Endothelial cell of umbilical vein (primary cell): ENCODE measurements around the gene KIRREL1. TPM values are rescaled to one million over a fixed set of nuclear protein-coding genes. Genes with fewer than 3 reads are reported as not detected.

ENCODE experiments used
- BruUV-seq: library from RNA; stranded (reverse); fragments of 400-500 nt; replicated peaks from 2 replicates; lab custom pipeline; 2021; lab: Mats Ljungman, UMichigan
- CTCF ChIA-PET: fragments of 300-600, 350-600 bp; sonication (Branson Sonifier 250); formaldehyde crosslinking; loops from one replicate; lab custom pipeline; 2021; ENCODE audit warnings: antibody characterized with exemption, inconsistent platforms; lab: Charles Lee
- POLR2A ChIA-PET: fragments of 300-600, 350-600 bp; sonication (Branson Sonifier 250); formaldehyde crosslinking; loops from one replicate; lab custom pipeline; 2021; ENCODE audit warnings: antibody characterized with exemption, inconsistent platforms; lab: Charles Lee
- DNase-seq: peaks from one replicate; pipeline ENCODE4 v3.0.0-alpha.2; 2011; ENCODE audit warnings: low read depth, low spot score
- FAIRE-seq: peaks from 2 replicates; lab custom pipeline; 2011; peaks lifted over from hg19 to GRCh38; lab: Jason Lieb, UNC
- H2AFZ ChIP-seq: 2 replicates; pipeline ENCODE4 v1.6.0; 2012; ENCODE audit warnings: low read depth, low read length, control low read depth, inconsistent platforms
- H3K27ac ChIP-seq: 2 replicates; pipeline ENCODE4 v1.5.1; 2011; ENCODE audit warnings: low read depth, mild to moderate bottlenecking, control low read depth, low read length, moderate library complexity; ENCODE audit not compliant: insufficient read depth
- H3K27me3 ChIP-seq, 2 experiments: 2 replicates each; pipeline versions ENCODE4 v1.6.0 to v1.6.1; 2011; ENCODE audit warnings: low read length in 2 of 2, mixed read lengths in 1 of 2; ENCODE audit not compliant: control insufficient read depth in 2 of 2, insufficient read depth in 2 of 2
- H3K36me3 ChIP-seq, 2 experiments: 2 replicates in 1 of 2; 3 replicates in 1 of 2; pipeline ENCODE4 v1.5.1; 2011; ENCODE audit warnings: low read length in 2 of 2, mild to moderate bottlenecking in 1 of 2, moderate library complexity in 1 of 2; ENCODE audit not compliant: control insufficient read depth in 2 of 2, insufficient read depth in 2 of 2; ENCODE audit errors: extremely low read depth in 1 of 2
- H3K4me1 ChIP-seq: 3 replicates; pipeline ENCODE4 v1.5.1; 2011; ENCODE audit warnings: mild to moderate bottlenecking, low read length; ENCODE audit not compliant: control insufficient read depth, insufficient read depth; ENCODE audit errors: extremely low read depth
- H3K4me2 ChIP-seq: 2 replicates; pipeline ENCODE4 v1.6.1; 2011; ENCODE audit warnings: low read length, control low read depth, mixed read lengths; ENCODE audit not compliant: insufficient read depth
- H3K4me3 ChIP-seq, 3 experiments: fragments of 200-600 bp in 1 of 3; sonication (generic), shearing (Covaris generic) in 1 of 3; replicated peaks in 1 of 3; 2 replicates each; pipeline ENCODE4 v1.5.1; 2011 to 2016; ENCODE audit warnings: control low read depth in 3 of 3, low read length in 3 of 3, mild to moderate bottlenecking in 2 of 3, inconsistent platforms in 1 of 3, low read depth in 1 of 3, moderate library complexity in 1 of 3; ENCODE audit not compliant: insufficient read depth in 1 of 3
- H3K79me2 ChIP-seq: 2 replicates; pipeline ENCODE4 v1.6.0; 2012; ENCODE audit warnings: low read length, inconsistent platforms; ENCODE audit not compliant: control insufficient read depth, insufficient read depth
- H3K9ac ChIP-seq: replicated peaks from 2 replicates; pipeline ENCODE3; 2011; ENCODE audit warnings: low read length, control low read depth; ENCODE audit not compliant: insufficient read depth; ENCODE audit errors: extremely low read depth
- H3K9me1 ChIP-seq: replicated peaks from 3 replicates; pipeline ENCODE4 v1.6.0; 2011; ENCODE audit warnings: mild to moderate bottlenecking, low read length; ENCODE audit not compliant: control insufficient read depth, insufficient read depth; ENCODE audit errors: extremely low read depth
- H3K9me3 ChIP-seq: replicated peaks from 2 replicates; pipeline ENCODE4 v1.5.1; 2012; ENCODE audit warnings: low read length, inconsistent platforms; ENCODE audit not compliant: control insufficient read depth, insufficient read depth
- H4K20me1 ChIP-seq: replicated peaks from 2 replicates; pipeline ENCODE3; 2011; ENCODE audit warnings: mild to moderate bottlenecking, low read length; ENCODE audit not compliant: control insufficient read depth, insufficient read depth; ENCODE audit errors: extremely low read depth
- EZH2 ChIP-seq: IDR thresholded peaks from 2 replicates; pipeline ENCODE4 v1.6.1; 2012; ENCODE audit warnings: borderline replicate concordance, low read depth, mild to moderate bottlenecking, moderate library complexity, low read length, inconsistent platforms; ENCODE audit not compliant: severe bottlenecking
- FOS ChIP-seq: IDR thresholded peaks from 2 replicates; pipeline ENCODE4 v1.6.1; 2011; ENCODE audit warnings: mild to moderate bottlenecking, low read length, moderate library complexity, borderline replicate concordance; ENCODE audit not compliant: insufficient read depth
- GATA2 ChIP-seq: IDR thresholded peaks from 2 replicates; pipeline ENCODE4 v1.7.0; 2011; ENCODE audit warnings: low read depth, mild to moderate bottlenecking, moderate library complexity, mixed read lengths, low read length; ENCODE audit not compliant: insufficient read length, insufficient read depth
- JUN ChIP-seq: IDR thresholded peaks from 2 replicates; pipeline ENCODE4 v1.6.1; 2011; ENCODE audit warnings: borderline replicate concordance, low read depth; ENCODE audit not compliant: insufficient read length, insufficient read depth
- MYC ChIP-seq: IDR thresholded peaks from one replicate; pipeline ENCODE4 v1.6.1; 2011; ENCODE audit warnings: mild to moderate bottlenecking, low read depth, low read length
- POLR2A ChIP-seq: IDR thresholded peaks from 2 replicates; pipeline ENCODE4 v1.6.1; 2012; ENCODE audit warnings: low read depth, mild to moderate bottlenecking, control low read depth, low read length
- POLR2AphosphoS5 ChIP-seq: IDR thresholded peaks from 2 replicates; pipeline ENCODE4 v1.6.1; 2012; ENCODE audit warnings: low read depth, mild to moderate bottlenecking, control low read depth, low read length, moderate library complexity; ENCODE audit not compliant: insufficient read depth
- dilution Hi-C: fragments of 300-500 bp; cut with MboI; formaldehyde crosslinking; loops from one replicate; pipeline ENCODE4 v1.15.0; 2019; ENCODE audit warnings: low sequenced_read_pairs; ENCODE audit not compliant: extremely low pct_ligation_motif_present
- intact Hi-C: fragments of 100-400 bp; cut with micrococcal nuclease; formaldehyde crosslinking; loops from one replicate; pipeline ENCODE4 v1.10.0; 2022
- polyA plus RNA-seq, 4 experiments: library from polyadenylated mRNA; depleted of rRNA in 3 of 4; stranded (reverse) in 3 of 4; unstranded in 1 of 4; fragments of >200 nt; gene quantifications; 2 replicates each; pipeline versions ENCODE4 v1.2.1 to v1.2.3, GENCODE V29; 2011 to 2012; ENCODE audit warnings: missing spikeins in 1 of 4
- total RNA-seq: library from RNA; stranded (reverse); gene quantifications from 2 replicates; pipeline ENCODE4 v1.2.3, GENCODE V29; 2021
- TF ChIP-seq, protein P1 (sequence below): IDR thresholded peaks from 2 replicates; pipeline ENCODE4 v1.6.1; 2011; ENCODE audit not compliant: insufficient read depth, insufficient read length
- TF ChIP-seq, protein P2 (sequence below), 2 donors: IDR thresholded peaks; 1 replicate in 1 of 2; 2 replicates in 1 of 2; pipeline ENCODE4 v1.5.1; 2011; ENCODE audit warnings: low read length in 2 of 2, mild to moderate bottlenecking in 2 of 2, moderate library complexity in 2 of 2, control low read depth in 1 of 2, inconsistent platforms in 1 of 2, low read depth in 1 of 2; ENCODE audit not compliant: insufficient read depth in 1 of 2; ENCODE audit errors: extremely low read depth in 1 of 2

KIRREL1 gene
- total and polyA plus RNA-seq, 2 donors (not counting 3 experiments of a cell fraction or from before 2014, with no cell fraction given): 35.6 to 57.6 TPM

DNA sequence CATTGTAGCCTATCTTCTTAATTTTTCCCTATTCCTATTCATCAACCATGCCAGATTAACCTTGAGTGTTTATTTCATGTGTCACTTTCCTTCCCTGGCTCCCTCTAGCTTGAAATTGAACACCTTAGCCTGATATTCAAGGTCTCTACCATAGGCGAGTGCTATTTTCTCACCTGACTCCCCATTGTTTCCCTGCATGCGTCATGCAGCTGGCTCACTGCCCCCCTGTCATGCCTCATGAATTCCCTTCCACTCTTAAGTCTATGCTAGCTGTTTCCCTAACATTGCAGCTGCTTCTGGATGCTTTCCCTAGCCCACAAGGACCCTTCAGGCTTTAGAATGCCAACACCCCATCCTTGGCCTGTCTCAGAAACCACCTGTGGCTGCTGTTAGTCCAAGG lies 130.6 kb downstream of the KIRREL1 start:
- TF ChIP-seq FOS: no peak
- TF ChIP-seq MYC: no peak
- TF ChIP-seq POLR2A: no peak
- TF ChIP-seq GATA2: no peak
- TF ChIP-seq POLR2AphosphoS5: no peak
- TF ChIP-seq, protein P1, sequence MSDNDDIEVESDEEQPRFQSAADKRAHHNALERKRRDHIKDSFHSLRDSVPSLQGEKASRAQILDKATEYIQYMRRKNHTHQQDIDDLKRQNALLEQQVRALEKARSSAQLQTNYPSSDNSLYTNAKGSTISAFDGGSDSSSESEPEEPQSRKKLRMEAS: no peak
- no peak for TF ChIP-seq JUN
- no peak for TF ChIP-seq EZH2
- TF ChIP-seq, protein P2, sequence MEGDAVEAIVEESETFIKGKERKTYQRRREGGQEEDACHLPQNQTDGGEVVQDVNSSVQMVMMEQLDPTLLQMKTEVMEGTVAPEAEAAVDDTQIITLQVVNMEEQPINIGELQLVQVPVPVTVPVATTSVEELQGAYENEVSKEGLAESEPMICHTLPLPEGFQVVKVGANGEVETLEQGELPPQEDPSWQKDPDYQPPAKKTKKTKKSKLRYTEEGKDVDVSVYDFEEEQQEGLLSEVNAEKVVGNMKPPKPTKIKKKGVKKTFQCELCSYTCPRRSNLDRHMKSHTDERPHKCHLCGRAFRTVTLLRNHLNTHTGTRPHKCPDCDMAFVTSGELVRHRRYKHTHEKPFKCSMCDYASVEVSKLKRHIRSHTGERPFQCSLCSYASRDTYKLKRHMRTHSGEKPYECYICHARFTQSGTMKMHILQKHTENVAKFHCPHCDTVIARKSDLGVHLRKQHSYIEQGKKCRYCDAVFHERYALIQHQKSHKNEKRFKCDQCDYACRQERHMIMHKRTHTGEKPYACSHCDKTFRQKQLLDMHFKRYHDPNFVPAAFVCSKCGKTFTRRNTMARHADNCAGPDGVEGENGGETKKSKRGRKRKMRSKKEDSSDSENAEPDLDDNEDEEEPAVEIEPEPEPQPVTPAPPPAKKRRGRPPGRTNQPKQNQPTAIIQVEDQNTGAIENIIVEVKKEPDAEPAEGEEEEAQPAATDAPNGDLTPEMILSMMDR (IDR thresholded peaks at IDR 0.05; ENCODE audit: extremely low read depth in 1 of 2, insufficient read depth in 1 of 2, low read depth in 1 of 2, low read length in 2 of 2): no peak

More for the DNA sequence above, 130.6 kb downstream of the KIRREL1 start:
- H3K27me3 ChIP-seq: peaks cover 24 to 26% of the 10 kb centered on the region in 2 experiments
- no peak overlapping the region for H3K27ac ChIP-seq
- ChIA-PET CTCF (interaction anchor here (0.9 to 15.2 kb wide), 26 partner anchors 10 to 948 kb away, joined by 3 to 460 read pairs (median 8); partner anchors contain the start of genes IFI16 and KIRREL1), POLR2A (no interaction called here)
- no peaks in the 10 kb centered on the region for H3K9me3 ChIP-seq
- intact Hi-C loops (loop anchor here (2.0 kb wide), 3 partner anchors 353 to 753 kb away; no protein-coding TSS in a partner anchor), dilution Hi-C loops (no loop called here)
- FAIRE-seq (no peak), DNase-seq (no peak)
- H3K9me1 ChIP-seq: no peaks in the 10 kb centered on the region
- no peaks in the 10 kb centered on the region for H3K36me3 ChIP-seq
- no TSS peak for BruUV-seq
- H3K4me3 ChIP-seq: no peak overlapping the region
- no peak overlapping the region for H2AFZ ChIP-seq
- no peaks in the 10 kb centered on the region for H4K20me1 ChIP-seq
- no peak overlapping the region for H3K4me2 ChIP-seq
- H3K79me2 ChIP-seq: no peaks in the 10 kb centered on the region
- H3K9ac ChIP-seq: no peak overlapping the region
- H3K4me1 ChIP-seq: no peaks in the 10 kb centered on the region
